ENCODE measurements around the gene CRYAB. TPM values are rescaled to one million over a fixed set of nuclear protein-coding genes. Genes with fewer than 3 reads are reported as not detected.

CRYAB gene
- 288 TPM for total RNA-seq

- intact Hi-C loops (cut with DNase I): loop anchor here (1.0 to 2.0 kb wide), 6 partner anchors 12 to 66 kb away; partner anchors contain the start of genes ALG9, CFAP68 and FDXACB1
- H3K9me3 ChIP-seq: no peaks in the 10 kb centered on the region
- H3K4me3 ChIP-seq: peak within 1 kb of the TSS; percentile 66 to 88
- H3K27ac ChIP-seq: peak within 1 kb of the TSS; percentile 98 to 99
- H3K27me3 ChIP-seq: no peaks in the 10 kb centered on the region
- TF ChIP-seq CTCF (IDR thresholded peaks at IDR 0.05): no peak
- H3K36me3 ChIP-seq: peaks cover 8 to 30% of the 10 kb centered on the region in 2 donors
- peak; percentile 90 to 98 for DNase-seq (ENCODE audit: low spot score in 2 of 2)
- H3K4me1 ChIP-seq: peaks cover 0 to 9% of the 10 kb centered on the region in 2 donors
Measured at GRCh38 chr11:111911563-111912401, at the start of gene CRYAB. TSS of gene CRYAB (minus strand) at chr11:111911770. CDS start at chr11:111911724, 46 bp downstream.

GRCh38 chr11:111960916-111961315, 49.3 kb upstream of the CRYAB start:
- no peak overlapping the region for H3K4me3 ChIP-seq
- peaks cover 0 to 4% of the 10 kb centered on the region in 2 donors for H3K36me3 ChIP-seq
- DNase-seq (ENCODE audit: low spot score in 2 of 2): no peak
- H3K27me3 ChIP-seq: no peaks in the 10 kb centered on the region
- H3K27ac ChIP-seq: no peak overlapping the region
- no peaks in the 10 kb centered on the region for H3K4me1 ChIP-seq
- no peak for TF ChIP-seq CTCF (IDR thresholded peaks at IDR 0.05)
- intact Hi-C loops (cut with DNase I): no loop called here
- no peaks in the 10 kb centered on the region for H3K9me3 ChIP-seq

GRCh38 chr11:111957663-111958444, 46.3 kb upstream of the CRYAB start:
- H3K4me1 ChIP-seq: no peaks in the 10 kb centered on the region

GRCh38 chr11:111954154-111954553, 42.6 kb upstream of the CRYAB start:
- Histone ChIP-seq H3K27ac (no peak overlapping the region), H3K4me1 (no peaks in the 10 kb centered on the region), H3K36me3 (no peaks in the 10 kb centered on the region), H3K4me3 (no peak overlapping the region), H3K9me3 (no peaks in the 10 kb centered on the region), H3K27me3 (no peaks in the 10 kb centered on the region)
- TF ChIP-seq CTCF (IDR thresholded peaks at IDR 0.05): no peak
- intact Hi-C loops (cut with DNase I): no loop called here
- no peak for DNase-seq (ENCODE audit: low spot score in 2 of 2)

More at GRCh38 chr11:111957663-111958444, 46.3 kb upstream of the CRYAB start:
- H3K36me3 ChIP-seq: no peaks in the 10 kb centered on the region
- DNase-seq (ENCODE audit: low spot score in 2 of 2): no peak
- intact Hi-C loops (cut with DNase I): no loop called here
- H3K27ac ChIP-seq: no peak overlapping the region
- no peak overlapping the region for H3K4me3 ChIP-seq
- H3K27me3 ChIP-seq: no peaks in the 10 kb centered on the region
- TF ChIP-seq CTCF (IDR thresholded peaks at IDR 0.05): no peak
- no peaks in the 10 kb centered on the region for H3K9me3 ChIP-seq

- DNase-seq (ENCODE audit: low spot score in 2 of 2): no peak
- H3K36me3 ChIP-seq: no peaks in the 10 kb centered on the region
- no peaks in the 10 kb centered on the region for H3K9me3 ChIP-seq
- no peaks in the 10 kb centered on the region for H3K27me3 ChIP-seq
- TF ChIP-seq CTCF (IDR thresholded peaks at IDR 0.05): no peak
- H3K27ac ChIP-seq: no peak overlapping the region
- H3K4me1 ChIP-seq: peaks cover 4 to 6% of the 10 kb centered on the region in 2 donors
- intact Hi-C loops (cut with DNase I): no loop called here
- no peak overlapping the region for H3K4me3 ChIP-seq
Measured at GRCh38 chr11:111951565-111951964, 40.0 kb upstream of the CRYAB start.
